Measurements from ENCODE around the gene CFAP100. TPM values are rescaled to one million over a fixed set of nuclear protein-coding genes. Genes with fewer than 3 reads are reported as not detected.

The CFAP100 gene
- total RNA-seq, 4 donors from 2014 or later: not detected

DNA sequence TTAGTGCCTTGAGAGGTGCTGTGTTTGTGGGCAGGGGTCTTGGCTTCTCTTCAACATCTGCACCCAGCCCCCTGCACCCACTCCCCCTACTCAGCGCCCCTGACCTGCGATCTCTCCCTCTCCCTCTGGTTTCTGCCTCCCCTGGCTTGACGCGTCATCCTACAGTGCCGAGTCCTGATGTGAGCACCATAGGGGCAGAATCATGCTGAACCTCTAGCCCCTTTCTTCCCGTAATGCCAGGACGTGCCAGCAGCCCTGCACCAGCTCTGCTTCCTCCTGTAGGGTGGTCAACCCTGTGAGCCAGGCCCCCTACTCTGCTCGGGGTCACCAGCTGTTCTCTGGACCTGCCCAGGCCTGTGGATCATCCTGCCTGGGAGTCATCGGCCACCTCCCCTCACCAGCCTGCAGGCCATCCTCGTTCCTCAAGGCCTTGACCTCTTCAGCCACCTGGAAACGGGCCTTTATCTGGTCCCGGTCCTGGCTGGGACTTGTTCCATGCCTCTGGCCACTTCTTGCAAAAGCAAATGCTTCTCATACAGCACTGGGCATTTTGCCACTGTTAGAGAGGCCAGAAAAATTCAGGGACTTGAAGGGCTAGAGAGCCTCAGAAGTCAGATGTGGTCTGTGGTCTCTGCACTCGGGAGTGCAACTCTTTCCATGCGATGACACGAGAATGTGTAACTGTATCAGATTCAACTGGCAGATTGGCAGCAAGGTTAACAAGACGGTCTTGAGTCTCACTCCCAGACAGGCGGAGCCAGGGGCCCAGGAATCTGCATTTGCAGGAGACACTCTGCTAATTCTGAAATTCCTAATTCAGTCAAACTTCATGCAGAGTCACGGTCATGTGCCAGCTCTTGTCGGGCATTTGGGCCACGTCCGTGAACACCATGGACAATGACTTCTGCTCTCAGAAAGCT lies 20.8 kb upstream of the CFAP100 start:
- DNase-seq: peak in 2 of 3 donors; percentile 27 to 40
- Histone ChIP-seq H3K4me1 (no peaks in the 10 kb centered on the region), H3K9me3 (no peaks in the 10 kb centered on the region), H3K27me3 (no peaks in the 10 kb centered on the region), H3K36me3 (no peaks in the 10 kb centered on the region), H3K27ac (no peak overlapping the region), H3K4me3 (no peak overlapping the region)
- TF ChIP-seq, protein P1, sequence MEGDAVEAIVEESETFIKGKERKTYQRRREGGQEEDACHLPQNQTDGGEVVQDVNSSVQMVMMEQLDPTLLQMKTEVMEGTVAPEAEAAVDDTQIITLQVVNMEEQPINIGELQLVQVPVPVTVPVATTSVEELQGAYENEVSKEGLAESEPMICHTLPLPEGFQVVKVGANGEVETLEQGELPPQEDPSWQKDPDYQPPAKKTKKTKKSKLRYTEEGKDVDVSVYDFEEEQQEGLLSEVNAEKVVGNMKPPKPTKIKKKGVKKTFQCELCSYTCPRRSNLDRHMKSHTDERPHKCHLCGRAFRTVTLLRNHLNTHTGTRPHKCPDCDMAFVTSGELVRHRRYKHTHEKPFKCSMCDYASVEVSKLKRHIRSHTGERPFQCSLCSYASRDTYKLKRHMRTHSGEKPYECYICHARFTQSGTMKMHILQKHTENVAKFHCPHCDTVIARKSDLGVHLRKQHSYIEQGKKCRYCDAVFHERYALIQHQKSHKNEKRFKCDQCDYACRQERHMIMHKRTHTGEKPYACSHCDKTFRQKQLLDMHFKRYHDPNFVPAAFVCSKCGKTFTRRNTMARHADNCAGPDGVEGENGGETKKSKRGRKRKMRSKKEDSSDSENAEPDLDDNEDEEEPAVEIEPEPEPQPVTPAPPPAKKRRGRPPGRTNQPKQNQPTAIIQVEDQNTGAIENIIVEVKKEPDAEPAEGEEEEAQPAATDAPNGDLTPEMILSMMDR (IDR thresholded peaks at IDR 0.05): no peak
- no peak for TF ChIP-seq POLR2A (IDR thresholded peaks at IDR 0.05)

DNA sequence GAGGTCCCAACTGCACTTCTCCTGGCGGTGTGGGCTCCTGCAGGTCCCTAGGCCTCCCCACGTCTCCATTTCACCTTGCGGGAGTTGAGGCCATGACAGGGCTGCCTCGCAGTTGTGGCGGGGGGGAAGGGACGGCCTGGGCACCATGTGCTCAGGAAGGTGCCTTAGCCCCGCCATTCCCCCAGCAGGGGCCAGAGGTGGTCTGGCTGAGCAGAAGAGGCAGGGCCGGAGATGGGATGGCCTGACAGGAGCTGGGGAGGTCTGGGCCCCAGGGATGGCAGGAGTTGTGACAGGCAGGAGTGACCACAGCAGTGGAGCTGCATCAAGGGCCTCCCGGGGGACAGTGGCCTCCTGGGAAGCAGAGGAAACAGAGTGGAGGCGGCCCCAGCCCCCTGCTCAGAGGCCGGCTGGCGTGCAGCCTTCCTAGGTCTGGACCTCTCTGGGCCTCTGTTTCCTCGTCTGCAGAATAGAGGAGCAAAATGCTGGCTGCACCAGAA lies 18.8 kb upstream of the CFAP100 start:
- H3K4me1 ChIP-seq: no peaks in the 10 kb centered on the region
- H3K4me3 ChIP-seq: no peak overlapping the region
- peak in 2 of 3 donors; percentile 36 to 43 for DNase-seq
- TF ChIP-seq POLR2A (IDR thresholded peaks at IDR 0.05): no peak
- TF ChIP-seq, protein P1 (IDR thresholded peaks at IDR 0.05): no peak
- H3K36me3 ChIP-seq: no peaks in the 10 kb centered on the region
- no peaks in the 10 kb centered on the region for H3K9me3 ChIP-seq
- no peaks in the 10 kb centered on the region for H3K27me3 ChIP-seq
- no peak overlapping the region for H3K27ac ChIP-seq

DNA sequence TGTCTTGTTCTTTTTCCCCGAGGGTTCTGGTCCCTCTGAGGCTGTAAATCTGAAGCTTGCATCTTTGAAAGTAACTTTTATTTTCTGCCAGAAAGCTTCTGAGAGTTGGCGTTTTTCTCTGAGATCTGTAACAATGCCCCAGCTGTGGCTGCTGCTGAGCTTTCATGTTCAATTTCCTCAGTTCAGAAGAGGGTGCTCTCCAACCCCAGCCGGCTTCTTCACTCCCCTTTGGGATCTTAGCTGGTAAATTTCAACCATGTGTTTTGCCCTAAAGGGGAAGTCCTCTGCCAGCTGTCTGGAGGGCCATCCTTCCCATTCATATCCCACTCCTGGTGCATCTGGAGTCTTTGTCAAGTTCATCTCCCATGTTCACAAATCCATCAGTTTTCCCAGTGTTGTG lies 18.3 kb upstream of the CFAP100 start:
- H3K27me3 ChIP-seq: no peaks in the 10 kb centered on the region
- no peaks in the 10 kb centered on the region for H3K9me3 ChIP-seq
- DNase-seq: no peak
- TF ChIP-seq, protein P1 (IDR thresholded peaks at IDR 0.05): no peak
- TF ChIP-seq POLR2A (IDR thresholded peaks at IDR 0.05): no peak
- H3K36me3 ChIP-seq: no peaks in the 10 kb centered on the region
- H3K4me3 ChIP-seq: no peak overlapping the region
- no peak overlapping the region for H3K27ac ChIP-seq
- H3K4me1 ChIP-seq: no peaks in the 10 kb centered on the region

DNA sequence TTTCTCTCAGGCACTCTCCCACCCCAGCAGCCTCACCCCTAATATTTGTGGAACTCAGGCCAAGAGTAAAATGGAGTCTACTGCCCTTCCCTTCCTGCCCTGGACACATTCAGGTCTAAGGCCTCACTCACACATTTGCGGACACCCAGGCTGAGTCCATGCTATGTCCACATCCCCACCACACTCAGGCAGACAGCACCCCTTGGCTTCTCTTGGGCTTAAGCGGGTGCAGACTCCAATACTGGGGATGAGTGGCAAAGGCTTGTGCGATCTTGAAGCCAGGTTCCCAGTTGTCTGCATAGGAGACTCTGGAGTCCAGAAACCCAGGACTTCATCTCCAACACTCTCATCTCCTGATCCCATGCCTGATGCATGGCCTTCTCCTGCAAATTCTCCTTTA lies 17.5 kb upstream of the CFAP100 start:
- H3K27me3 ChIP-seq: no peaks in the 10 kb centered on the region
- no peak overlapping the region for H3K27ac ChIP-seq
- no peaks in the 10 kb centered on the region for H3K4me1 ChIP-seq
- no peaks in the 10 kb centered on the region for H3K9me3 ChIP-seq
- TF ChIP-seq POLR2A (IDR thresholded peaks at IDR 0.05): no peak
- TF ChIP-seq, protein P1 (IDR thresholded peaks at IDR 0.05): no peak
- peak in 1 of 3 donors; percentile 14 for DNase-seq
- H3K4me3 ChIP-seq: no peak overlapping the region
- no peaks in the 10 kb centered on the region for H3K36me3 ChIP-seq

DNA sequence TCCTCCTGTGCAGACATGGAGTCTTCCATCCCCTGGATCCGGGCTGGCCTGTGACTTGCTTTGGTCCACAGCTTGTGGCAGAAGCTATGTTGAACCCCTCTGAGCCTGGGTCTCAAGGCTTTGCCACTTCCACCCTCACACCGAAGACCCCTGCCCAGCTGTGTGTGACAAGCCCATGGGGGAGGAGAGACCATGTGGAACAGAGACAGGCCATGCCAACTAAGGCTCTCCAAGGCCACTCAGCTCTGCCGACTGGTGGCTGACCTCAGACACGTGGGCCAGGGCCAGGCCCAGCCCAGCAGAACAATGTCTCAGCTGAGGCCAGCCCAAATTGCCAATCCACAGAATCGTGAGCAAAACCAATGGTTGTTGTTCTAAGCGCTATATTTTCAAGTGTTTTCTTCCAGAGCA lies 16.4 kb upstream of the CFAP100 start:
- Histone ChIP-seq H3K27me3 (no peaks in the 10 kb centered on the region), H3K27ac (no peak overlapping the region), H3K36me3 (no peaks in the 10 kb centered on the region), H3K4me3 (no peak overlapping the region), H3K4me1 (no peaks in the 10 kb centered on the region), H3K9me3 (no peaks in the 10 kb centered on the region)
- DNase-seq: peak in 1 of 3 donors; percentile 22
- TF ChIP-seq, protein P1 (IDR thresholded peaks at IDR 0.05): no peak
- no peak for TF ChIP-seq POLR2A (IDR thresholded peaks at IDR 0.05)
